Muscle layer of duodenum (tissue), 2 donors: ENCODE data around the gene RPS6KC1.

Experiments
- H3K27ac ChIP-seq: one replicate; pipeline ENCODE4 v1.7.0; 2013; ENCODE audit warnings: mild to moderate bottlenecking, low read length
- H3K27me3 ChIP-seq: one replicate; pipeline ENCODE4 v1.7.0; 2013; ENCODE audit warnings: low read depth, mild to moderate bottlenecking, control low read depth, low read length
- H3K36me3 ChIP-seq, 2 donors: one replicate each; pipeline ENCODE4 v1.7.0; 2013; ENCODE audit warnings: low read length in 2 of 2, control low read depth in 1 of 2, mild to moderate bottlenecking in 1 of 2; ENCODE audit not compliant: insufficient read depth in 2 of 2, control insufficient read depth in 1 of 2
- H3K4me1 ChIP-seq, 2 donors: one replicate each; pipeline ENCODE4 v1.7.0; 2013; ENCODE audit warnings: low read length in 2 of 2, mild to moderate bottlenecking in 2 of 2, control low read depth in 1 of 2, moderate library complexity in 1 of 2; ENCODE audit not compliant: insufficient read depth in 2 of 2, control insufficient read depth in 1 of 2
- H3K4me3 ChIP-seq, 2 donors: one replicate each; pipeline ENCODE4 v1.7.0; 2013; ENCODE audit warnings: low read length in 2 of 2, low read depth in 1 of 2, mild to moderate bottlenecking in 1 of 2
- H3K9me3 ChIP-seq, 2 donors: one replicate each; pipeline ENCODE4 v1.7.0; 2013; ENCODE audit warnings: low read length in 2 of 2, control low read depth in 1 of 2, mild to moderate bottlenecking in 1 of 2; ENCODE audit not compliant: control insufficient read depth in 1 of 2
- donor health status: healthy.

The RPS6KC1 gene

GRCh38 chr1:213055767-213056166 lies 4.7 kb downstream of the RPS6KC1 start:
- H3K27ac ChIP-seq, result no peak overlapping the region
- no peaks in the 10 kb centered on the region for H3K9me3 ChIP-seq
- H3K36me3 ChIP-seq, result no peaks in the 10 kb centered on the region
- H3K27me3 ChIP-seq, result no peaks in the 10 kb centered on the region
- H3K4me3 ChIP-seq, result no peak overlapping the region
- H3K4me1 ChIP-seq, result peaks cover 4 to 17% of the 10 kb centered on the region in 2 donors

- Histone ChIP-seq H3K27ac (no peak overlapping the region), H3K9me3 (no peaks in the 10 kb centered on the region), H3K4me1 (peaks cover 4 to 9% of the 10 kb centered on the region in 2 donors), H3K4me3 (no peak overlapping the region), H3K27me3 (no peaks in the 10 kb centered on the region), H3K36me3 (no peaks in the 10 kb centered on the region)
Observed at GRCh38 chr1:213057264-213058059, 6.4 kb downstream of the RPS6KC1 start.

DNA sequence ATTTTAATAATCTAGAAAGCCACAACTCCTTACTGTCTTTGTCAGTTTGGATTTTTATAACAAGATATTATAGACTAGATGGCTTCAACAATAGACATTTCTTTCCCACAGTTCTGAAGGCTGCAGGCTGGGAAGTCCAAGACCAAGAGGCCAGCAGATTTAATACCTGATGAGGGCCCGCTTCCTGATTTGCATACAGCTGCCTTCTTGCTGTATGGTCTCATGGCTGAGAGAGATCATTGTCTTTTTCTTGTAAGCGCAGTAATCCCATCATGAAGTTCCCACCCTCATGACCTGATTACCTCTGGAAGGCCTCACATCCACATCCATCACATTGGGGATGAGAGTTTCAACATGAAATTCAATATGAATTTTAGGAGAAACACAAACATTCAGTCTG lies 9.8 kb downstream of the RPS6KC1 start:
- Histone ChIP-seq H3K27me3 (no peaks in the 10 kb centered on the region), H3K4me3 (no peak overlapping the region), H3K36me3 (no peaks in the 10 kb centered on the region), H3K4me1 (no peaks in the 10 kb centered on the region), H3K9me3 (no peaks in the 10 kb centered on the region), H3K27ac (no peak overlapping the region)

GRCh38 chr1:213061263-213061662 lies 10.2 kb downstream of the RPS6KC1 start:
- Histone ChIP-seq H3K27me3 (no peaks in the 10 kb centered on the region), H3K9me3 (no peaks in the 10 kb centered on the region), H3K4me1 (no peaks in the 10 kb centered on the region), H3K27ac (no peak overlapping the region), H3K4me3 (no peak overlapping the region), H3K36me3 (no peaks in the 10 kb centered on the region)

DNA sequence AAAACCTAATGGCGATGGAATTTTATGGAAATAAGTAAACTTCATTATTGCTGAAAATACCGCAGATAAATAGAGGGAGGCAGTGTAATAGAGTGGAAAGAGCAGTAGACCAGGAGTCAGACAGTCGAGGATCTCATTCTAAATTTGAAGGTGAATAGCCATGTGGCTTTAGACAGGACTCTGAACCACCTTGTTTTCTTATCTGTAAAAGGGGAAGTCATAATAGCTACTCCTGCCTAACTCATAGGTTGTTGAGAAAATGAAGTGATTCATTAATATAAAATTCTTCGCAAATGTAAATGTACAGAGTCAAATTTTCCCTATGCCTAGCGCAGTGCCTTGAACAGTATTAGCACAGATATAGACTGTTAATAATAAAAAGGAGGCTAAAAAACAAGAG lies 14.8 kb downstream of the RPS6KC1 start:
- H3K4me1 ChIP-seq, result peaks cover 0 to 3% of the 10 kb centered on the region in 2 donors
- H3K27me3 ChIP-seq, result no peaks in the 10 kb centered on the region
- no peak overlapping the region for H3K4me3 ChIP-seq
- H3K27ac ChIP-seq, result no peak overlapping the region
- H3K9me3 ChIP-seq, result no peaks in the 10 kb centered on the region
- no peaks in the 10 kb centered on the region for H3K36me3 ChIP-seq

- Histone ChIP-seq H3K27ac (no peak overlapping the region), H3K4me1 (peaks cover 0 to 3% of the 10 kb centered on the region in 2 donors)
Observed at GRCh38 chr1:213066363-213066762, 15.3 kb downstream of the RPS6KC1 start.

GRCh38 chr1:213067352-213067751 lies 16.3 kb downstream of the RPS6KC1 start:
- Histone ChIP-seq H3K4me3 (no peak overlapping the region), H3K9me3 (no peaks in the 10 kb centered on the region), H3K27me3 (no peaks in the 10 kb centered on the region), H3K27ac (no peak overlapping the region), H3K4me1 (peaks cover 0 to 3% of the 10 kb centered on the region in 2 donors), H3K36me3 (no peaks in the 10 kb centered on the region)

More at GRCh38 chr1:213066363-213066762, 15.3 kb downstream of the RPS6KC1 start:
- Histone ChIP-seq H3K9me3 (no peaks in the 10 kb centered on the region), H3K27me3 (no peaks in the 10 kb centered on the region), H3K36me3 (no peaks in the 10 kb centered on the region), H3K4me3 (no peak overlapping the region)

GRCh38 chr1:213070406-213070805 lies 19.4 kb downstream of the RPS6KC1 start:
- H3K4me1 ChIP-seq, result peaks cover 0 to 3% of the 10 kb centered on the region in 2 donors
- no peaks in the 10 kb centered on the region for H3K9me3 ChIP-seq
- no peaks in the 10 kb centered on the region for H3K27me3 ChIP-seq
- H3K27ac ChIP-seq, result no peak overlapping the region
- H3K36me3 ChIP-seq, result no peaks in the 10 kb centered on the region
- no peak overlapping the region for H3K4me3 ChIP-seq

DNA sequence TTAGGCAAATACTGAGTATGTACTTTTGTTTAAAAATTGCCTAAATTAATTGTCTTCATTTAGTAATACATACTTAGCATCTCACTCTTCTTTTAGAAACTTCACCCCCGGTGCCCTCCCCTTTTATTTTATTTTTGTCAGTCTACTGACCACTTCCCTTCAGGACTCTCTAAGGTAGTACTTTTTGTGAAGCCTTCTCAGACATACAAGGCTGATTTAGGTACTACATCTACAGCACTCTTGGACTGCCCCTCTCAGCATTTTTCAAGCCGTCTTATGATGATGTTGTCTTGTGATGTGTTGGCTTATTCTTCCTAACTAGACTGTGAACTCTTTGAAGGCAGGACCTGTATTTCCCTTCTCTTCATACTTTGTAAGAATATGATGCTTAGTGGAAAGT lies 24.7 kb downstream of the RPS6KC1 start:
- Histone ChIP-seq H3K27ac (no peak overlapping the region), H3K36me3 (peaks cover 0 to 4% of the 10 kb centered on the region in 2 donors), H3K27me3 (no peaks in the 10 kb centered on the region), H3K4me3 (no peak overlapping the region), H3K4me1 (no peaks in the 10 kb centered on the region), H3K9me3 (no peaks in the 10 kb centered on the region)

DNA sequence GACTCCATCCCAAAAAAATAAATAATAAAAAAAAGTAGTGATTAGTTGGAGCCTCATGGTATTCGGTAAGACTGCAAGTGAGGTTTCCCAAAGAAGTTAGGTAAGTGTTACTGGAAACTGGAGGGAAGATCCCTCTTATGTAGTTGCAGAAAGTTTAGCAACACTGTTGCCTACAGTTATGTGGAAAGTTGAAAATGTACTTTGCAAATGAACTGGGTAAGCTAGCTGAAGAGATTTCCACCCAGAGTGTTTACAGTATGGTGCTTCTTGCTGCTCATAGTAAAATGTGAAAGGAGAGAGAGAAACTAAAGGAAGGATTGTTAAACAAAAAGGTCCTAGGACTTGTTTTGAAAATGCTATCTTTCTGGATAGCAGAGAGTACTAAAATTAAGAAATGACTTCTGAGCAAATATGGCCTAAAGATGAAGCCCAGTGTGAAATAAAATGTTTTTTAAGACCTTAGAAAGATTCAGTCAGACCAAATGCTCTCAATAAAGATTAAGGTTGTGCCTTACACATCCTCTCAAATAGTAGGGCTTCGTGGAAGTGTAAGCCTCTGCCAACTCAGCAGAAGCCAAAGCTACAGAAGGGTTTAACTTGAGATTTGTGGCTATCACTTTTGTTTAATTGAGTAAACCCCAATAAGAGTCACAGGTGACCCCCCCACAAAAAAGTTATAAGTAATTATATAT lies 31.5 kb downstream of the RPS6KC1 start:
- Histone ChIP-seq H3K36me3 (peaks cover 31 to 64% of the 10 kb centered on the region in 2 donors), H3K9me3 (no peaks in the 10 kb centered on the region), H3K4me3 (no peak overlapping the region), H3K27me3 (no peaks in the 10 kb centered on the region), H3K27ac (no peak overlapping the region), H3K4me1 (no peaks in the 10 kb centered on the region)

DNA sequence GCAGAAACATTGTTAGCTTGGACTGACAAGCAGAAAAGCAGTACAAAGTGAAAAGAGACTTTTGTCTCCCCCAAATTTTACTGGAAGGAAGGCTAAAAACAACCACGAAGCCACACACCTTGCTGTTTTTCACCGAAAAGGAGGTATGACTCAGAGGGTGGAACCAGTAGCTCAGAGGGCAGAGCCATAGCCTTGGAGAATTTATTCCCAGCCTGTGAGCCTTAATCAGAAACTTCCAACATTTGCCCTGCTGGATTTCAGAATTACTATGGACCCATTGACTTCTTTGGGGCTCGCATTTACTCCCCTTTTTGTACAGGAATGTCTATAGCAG lies 32.0 kb downstream of the RPS6KC1 start:
- Histone ChIP-seq H3K4me1 (no peaks in the 10 kb centered on the region), H3K4me3 (no peak overlapping the region), H3K9me3 (no peaks in the 10 kb centered on the region), H3K27me3 (no peaks in the 10 kb centered on the region), H3K27ac (no peak overlapping the region), H3K36me3 (peaks cover 31 to 68% of the 10 kb centered on the region in 2 donors)
